Testis (tissue), 3 donors: ENCODE measurements around the gene CTAGE8. TPM values are rescaled to one million over a fixed set of nuclear protein-coding genes. Genes with fewer than 3 reads are reported as not detected.
"Not testable (repeated sequence)": the region's sequence is repeated elsewhere in the genome, so short reads cannot be mapped to it uniquely, and the experiment has no call there.

ENCODE experiments used
- DNase-seq: peaks from one replicate; pipeline ENCODE4 v3.0.0-alpha.2; 2019
- H3K27ac ChIP-seq, 2 donors: fragments of 200-600 bp; sonication (generic); one replicate each; pipeline ENCODE4 v1.5.1; 2019
- H3K27me3 ChIP-seq: fragments of 200-600 bp; sonication (generic); one replicate; pipeline ENCODE4 v1.5.1; 2019
- H3K36me3 ChIP-seq: fragments of 200-600 bp; sonication (generic); one replicate; pipeline ENCODE4 v1.5.1; 2017; ENCODE audit warnings: low read depth; ENCODE audit errors: missing control alignments
- H3K4me1 ChIP-seq: fragments of 200-600 bp; sonication (generic); one replicate; pipeline ENCODE4 v1.5.1; 2019
- H3K4me3 ChIP-seq, 2 donors: fragments of 200-600 bp; sonication (generic); one replicate each; pipeline ENCODE4 v1.5.1; 2017 to 2019
- H3K9me3 ChIP-seq: fragments of 200-600 bp; sonication (generic); one replicate; pipeline ENCODE4 v1.5.1; 2017
- WGBS, 2 donors: methylation state at CpG; one replicate each; pipeline ENCODE4 v1.1.5; 2018; 5-methylcytosine and 5-hydroxymethylcytosine counted together
- intact Hi-C: fragments of 100-400 bp; cut with DNase I; formaldehyde crosslinking; loops from one replicate; pipeline ENCODE4 v1.15.1; 2023; ENCODE audit warnings: low total_unique reads
- polyA plus RNA-seq: library from polyadenylated mRNA; stranded (reverse); fragments of 350-450 nt; fragmentation: Illumina TruSeq; extraction: RNeasy Lipid Tissue Mini Kit (QIAGEN cat#74804); gene quantifications from one replicate; pipeline ENCODE4 v1.2.3, GENCODE V29; 2014; ENCODE audit warnings: low read depth, low replicate concordance; ENCODE audit not compliant: insufficient read depth
- total RNA-seq, 2 donors: library from RNA; depleted of rRNA; stranded (reverse); fragments of >200 nt; gene quantifications; one replicate each; pipeline ENCODE4 v1.2.3, GENCODE V29; 2016

CTAGE8 gene
- total and polyA plus RNA-seq, 3 donors from 2014 or later = 4.4 to 16.6 (median 13.7) TPM

DNA sequence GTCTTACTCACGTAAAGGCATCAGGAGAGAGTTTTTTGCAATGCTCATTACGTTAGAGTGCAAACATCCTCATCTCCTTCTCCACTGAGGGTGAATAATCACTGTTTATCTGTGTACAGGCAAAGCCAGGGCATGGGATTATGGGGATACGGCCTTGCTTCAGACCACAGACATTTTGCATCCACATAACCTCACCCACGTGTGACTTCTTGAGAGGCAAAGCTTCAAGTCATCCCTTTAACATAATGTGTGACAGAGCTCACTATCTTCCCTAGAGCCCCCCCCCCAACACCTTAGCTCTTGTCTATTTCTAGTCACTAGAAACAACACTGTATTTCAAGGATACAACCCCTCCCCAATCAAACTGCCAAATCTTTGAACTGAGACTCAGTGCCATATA, 22.5 kb upstream of the CTAGE8 start:
- H3K4me3 ChIP-seq, H3K36me3 ChIP-seq, H3K27me3 ChIP-seq, intact Hi-C loops, H3K4me1 ChIP-seq, DNase-seq, H3K27ac ChIP-seq, H3K9me3 ChIP-seq: not testable (repeated sequence)
- WGBS, 2 donors = 71 to 74% methylated on average over 2 of the region's 4 CpGs

DNA sequence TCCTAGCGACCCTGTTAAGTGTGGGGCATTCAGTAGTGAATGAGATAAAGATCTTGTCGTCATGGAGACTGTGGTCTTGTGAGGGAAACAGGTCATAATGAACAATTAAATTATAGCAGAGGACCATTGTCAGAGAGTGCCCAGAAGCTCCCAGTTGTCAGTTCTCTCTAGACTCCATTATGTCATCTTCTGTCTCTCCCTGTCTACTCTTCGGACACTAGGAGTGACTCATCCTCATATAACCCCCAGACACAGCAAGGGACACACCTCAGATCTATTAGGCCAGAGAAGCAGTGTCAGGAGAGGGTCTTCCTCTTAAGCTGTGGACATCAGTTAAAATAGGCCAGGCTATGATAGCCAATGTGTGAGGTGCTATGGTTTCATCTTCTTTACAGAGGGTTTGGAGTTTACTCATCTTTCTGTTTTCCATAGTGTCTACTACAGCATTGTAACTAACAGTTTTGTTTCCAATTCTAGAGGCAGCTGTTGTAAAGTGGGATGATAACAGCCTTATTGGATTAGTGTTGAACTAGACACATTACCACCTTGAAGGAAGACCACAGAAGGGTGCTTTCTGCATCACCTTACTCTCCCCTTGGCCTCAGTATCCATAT, 18.2 kb upstream of the CTAGE8 start:
- WGBS, 2 donors = no CpG with 5 or more reads among the region's 3 CpGs
- H3K27me3 ChIP-seq, H3K27ac ChIP-seq, H3K4me1 ChIP-seq, H3K4me3 ChIP-seq, DNase-seq, H3K36me3 ChIP-seq, intact Hi-C loops, H3K9me3 ChIP-seq: not testable (repeated sequence)

DNA sequence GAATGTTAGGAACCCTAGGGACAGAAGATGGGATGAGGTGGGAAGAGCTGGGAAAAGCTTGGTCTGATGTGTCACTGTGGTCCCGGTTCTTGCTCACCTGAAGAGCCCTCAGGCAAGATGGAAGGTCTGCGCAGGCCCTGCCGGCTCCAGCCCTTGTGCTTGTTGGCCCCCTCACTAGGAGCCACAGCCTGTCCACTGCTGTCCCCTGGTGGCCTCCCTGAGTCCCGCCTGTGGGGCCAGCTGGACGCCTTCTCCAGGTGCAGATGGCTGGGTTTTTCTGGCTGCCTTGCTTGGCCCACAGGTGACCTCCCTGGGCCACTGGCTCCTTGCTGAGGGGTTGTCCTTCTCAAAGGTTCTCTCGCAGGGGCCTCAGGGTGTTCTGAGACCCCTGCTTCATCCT, 14.6 kb upstream of the CTAGE8 start:
- intact Hi-C loops, H3K27me3 ChIP-seq, DNase-seq, H3K9me3 ChIP-seq, H3K36me3 ChIP-seq, H3K4me1 ChIP-seq, H3K27ac ChIP-seq, H3K4me3 ChIP-seq: not testable (repeated sequence)
- WGBS, 2 donors = no CpG with 5 or more reads among the region's 6 CpGs

DNA sequence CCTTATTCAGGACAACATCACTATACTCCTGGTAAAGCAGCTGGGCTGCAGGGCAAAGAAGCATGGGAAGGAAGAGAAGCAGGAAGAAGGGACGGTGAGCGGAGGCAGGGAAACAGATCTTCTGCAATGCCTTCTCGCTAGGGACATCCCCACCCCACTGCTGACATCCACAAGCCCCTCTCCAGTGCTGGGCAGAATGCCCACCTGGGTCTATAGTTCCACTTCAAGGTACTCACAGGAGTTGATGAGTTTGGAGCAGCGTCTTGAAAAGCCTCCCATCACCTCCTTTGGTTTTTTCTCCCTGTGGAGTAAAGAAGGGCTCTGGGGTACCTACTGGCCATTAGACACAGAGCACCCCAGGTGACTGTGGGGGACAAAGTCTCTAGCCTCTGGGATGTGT, 13.4 kb upstream of the CTAGE8 start:
- H3K36me3 ChIP-seq, H3K4me1 ChIP-seq, intact Hi-C loops, H3K9me3 ChIP-seq, H3K27me3 ChIP-seq, H3K27ac ChIP-seq, H3K4me3 ChIP-seq, DNase-seq: not testable (repeated sequence)
- WGBS, 2 donors = 91 to 100% methylated on average over 2 of the region's 4 CpGs

DNA sequence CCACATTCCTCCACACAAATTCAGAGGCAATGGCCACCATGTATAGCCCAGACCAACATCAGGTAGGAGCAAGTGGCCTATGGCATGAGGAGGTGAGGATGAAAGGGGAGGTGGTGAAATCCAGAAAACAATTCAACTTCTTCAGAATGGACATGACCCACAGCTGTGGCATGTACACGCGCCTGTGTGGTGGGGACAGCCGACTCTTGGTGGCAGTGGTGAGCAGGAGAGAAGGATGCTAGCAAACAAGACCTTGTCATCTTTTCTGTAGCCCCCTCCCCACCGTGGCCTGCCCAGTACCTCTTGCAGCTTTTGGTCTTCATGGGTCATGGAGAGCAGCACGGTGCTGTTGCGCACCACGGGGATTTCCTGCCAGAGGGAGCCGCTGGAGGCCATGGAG, 12.9 kb upstream of the CTAGE8 start:
- H3K27me3 ChIP-seq, intact Hi-C loops: not testable (repeated sequence)
- WGBS, 2 donors = no CpG with 5 or more reads among the region's 8 CpGs

DNA sequence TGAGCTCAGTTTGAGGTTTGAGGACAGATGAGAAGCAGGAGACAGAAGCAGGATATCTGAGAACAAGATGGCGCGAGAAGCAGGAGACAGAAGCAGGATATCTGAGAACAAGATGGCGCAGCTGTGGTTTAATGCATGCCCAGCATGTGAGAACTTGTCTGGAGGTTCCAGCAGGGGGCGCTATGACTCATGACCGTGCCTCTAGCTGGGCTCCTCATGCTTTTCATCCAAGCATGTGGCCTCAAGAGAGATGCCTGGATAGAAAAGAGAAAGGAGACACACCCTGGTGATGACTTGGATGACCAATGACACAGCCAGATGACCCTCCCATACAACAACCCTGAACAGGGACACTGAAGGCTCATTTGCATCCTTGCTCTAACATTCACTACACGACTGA, 10.9 kb upstream of the CTAGE8 start:
- 74 to 87% methylated on average over 2 to 4 of the region's 6 CpGs for WGBS, 2 donors
- intact Hi-C loops, H3K9me3 ChIP-seq, DNase-seq, H3K27me3 ChIP-seq, H3K27ac ChIP-seq, H3K36me3 ChIP-seq, H3K4me3 ChIP-seq, H3K4me1 ChIP-seq: not testable (repeated sequence)

More for the DNA sequence above, 12.9 kb upstream of the CTAGE8 start:
- H3K27ac ChIP-seq, H3K9me3 ChIP-seq, H3K4me1 ChIP-seq, H3K4me3 ChIP-seq, DNase-seq, H3K36me3 ChIP-seq: not testable (repeated sequence)

DNA sequence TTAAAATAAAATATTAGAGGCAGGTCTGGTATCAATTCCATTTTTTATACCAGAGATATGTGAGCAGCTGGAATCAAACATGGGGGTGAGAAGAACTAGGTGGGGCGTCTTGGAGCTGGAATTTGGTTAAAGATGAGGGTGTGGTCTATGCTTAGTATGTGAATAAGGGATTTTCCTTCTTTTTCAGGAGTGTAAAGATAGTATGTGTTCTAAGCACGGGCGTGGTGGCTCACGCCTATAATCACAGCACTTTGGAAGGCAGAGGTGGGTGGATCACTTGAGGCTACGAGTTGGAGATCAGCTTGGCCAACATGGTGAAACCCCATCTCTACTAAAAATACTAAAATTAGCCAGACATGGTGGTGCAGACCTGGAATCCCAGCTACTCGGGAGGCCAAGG, 6.2 kb upstream of the CTAGE8 start:
- H3K27me3 ChIP-seq, H3K27ac ChIP-seq, H3K36me3 ChIP-seq, intact Hi-C loops, H3K4me1 ChIP-seq, DNase-seq, H3K4me3 ChIP-seq, H3K9me3 ChIP-seq: not testable (repeated sequence)
- 100% methylated on average over 4 of the region's 6 CpGs; no CpG with 5 or more reads in 1 of the 2 donors for WGBS, 2 donors

DNA sequence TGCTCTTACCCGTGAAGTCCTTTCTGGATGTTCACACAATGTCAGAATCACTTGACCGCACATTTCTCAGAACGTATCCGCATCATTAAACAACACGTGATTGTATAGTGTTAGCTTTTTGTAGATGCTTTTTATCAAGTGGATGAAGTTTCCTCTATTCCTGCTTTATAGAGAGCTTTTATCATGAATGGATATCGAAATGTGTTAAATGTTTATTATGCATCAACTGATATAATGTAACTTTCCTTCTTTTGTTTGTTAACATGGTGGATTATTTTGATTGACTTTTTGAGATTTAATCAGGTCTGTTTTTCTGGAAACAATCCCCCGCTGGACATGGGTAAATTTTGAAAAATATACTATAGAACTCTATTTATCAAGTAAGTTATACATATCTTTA, 4.4 kb downstream of the CTAGE8 start, which contains the start of gene OR2A7:
TSS of gene OR2A7 (minus strand) at position 101 of the 400 bp plus-strand sequence. CDS start 5,164 bp downstream, outside the sequence.
- H3K4me3 ChIP-seq, H3K4me1 ChIP-seq, H3K36me3 ChIP-seq, H3K27me3 ChIP-seq, DNase-seq, intact Hi-C loops, H3K27ac ChIP-seq, H3K9me3 ChIP-seq: not testable (repeated sequence)
- 86 to 97% methylated on average over 3 to 6 of the region's 7 CpGs for WGBS, 2 donors

DNA sequence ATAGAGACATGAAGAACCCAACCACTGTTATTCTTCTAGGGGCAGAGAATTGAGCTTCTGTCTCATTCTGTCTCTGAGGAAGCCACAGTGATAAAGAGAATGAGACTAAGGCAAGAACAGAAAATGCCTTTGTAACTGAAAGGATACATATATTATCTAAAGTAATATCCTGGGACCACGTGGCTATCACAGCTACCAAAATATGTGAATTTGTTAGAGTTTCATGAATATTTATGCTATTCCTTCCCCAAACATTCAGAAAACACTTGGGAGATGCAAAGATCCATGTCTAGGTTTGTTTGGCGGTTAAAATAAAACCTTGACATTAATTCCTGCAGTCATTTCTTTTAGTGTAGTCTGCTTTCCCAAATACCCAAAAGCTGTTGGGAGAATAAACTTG, 7.0 kb downstream of the CTAGE8 start:
- H3K27ac ChIP-seq, H3K36me3 ChIP-seq, H3K4me1 ChIP-seq, H3K4me3 ChIP-seq, H3K9me3 ChIP-seq, H3K27me3 ChIP-seq, DNase-seq, intact Hi-C loops: not testable (repeated sequence)
- no CpG with 5 or more reads among the region's 2 CpGs for WGBS, 2 donors

DNA sequence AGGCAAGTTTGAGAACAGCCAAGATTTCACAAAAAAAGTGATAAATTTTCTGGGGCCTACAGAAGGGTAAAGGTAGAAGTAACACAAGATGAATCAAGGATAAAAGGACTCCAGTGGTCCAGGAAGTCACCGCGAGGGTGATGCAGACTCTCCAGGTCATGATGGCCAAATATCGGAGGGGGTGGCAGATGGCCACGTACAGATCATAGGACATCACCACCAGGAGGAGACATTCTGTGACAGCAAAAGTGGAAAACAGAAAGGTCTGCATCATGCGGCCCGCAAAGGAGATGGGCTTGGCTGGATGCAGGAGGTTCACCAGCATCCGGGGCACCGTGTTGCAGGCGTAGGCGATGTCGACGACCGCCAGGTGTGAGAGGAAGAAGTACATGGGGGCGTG, 10.0 kb downstream of the CTAGE8 start:
- H3K36me3 ChIP-seq, H3K9me3 ChIP-seq, H3K4me1 ChIP-seq, H3K27me3 ChIP-seq, intact Hi-C loops, H3K27ac ChIP-seq, DNase-seq, H3K4me3 ChIP-seq: not testable (repeated sequence)
- WGBS, 2 donors = no CpG with 5 or more reads among the region's 14 CpGs
